NCI-H1694 treated with DMSO at 0.1 percent for 48 hours (cell line): ENCODE data around the gene BNIP5.

Experiments used
- DNase-seq: peaks from one replicate; lab custom pipeline; 2025; lab: John Stamatoyannopoulos, UW

Gene BNIP5

DNA sequence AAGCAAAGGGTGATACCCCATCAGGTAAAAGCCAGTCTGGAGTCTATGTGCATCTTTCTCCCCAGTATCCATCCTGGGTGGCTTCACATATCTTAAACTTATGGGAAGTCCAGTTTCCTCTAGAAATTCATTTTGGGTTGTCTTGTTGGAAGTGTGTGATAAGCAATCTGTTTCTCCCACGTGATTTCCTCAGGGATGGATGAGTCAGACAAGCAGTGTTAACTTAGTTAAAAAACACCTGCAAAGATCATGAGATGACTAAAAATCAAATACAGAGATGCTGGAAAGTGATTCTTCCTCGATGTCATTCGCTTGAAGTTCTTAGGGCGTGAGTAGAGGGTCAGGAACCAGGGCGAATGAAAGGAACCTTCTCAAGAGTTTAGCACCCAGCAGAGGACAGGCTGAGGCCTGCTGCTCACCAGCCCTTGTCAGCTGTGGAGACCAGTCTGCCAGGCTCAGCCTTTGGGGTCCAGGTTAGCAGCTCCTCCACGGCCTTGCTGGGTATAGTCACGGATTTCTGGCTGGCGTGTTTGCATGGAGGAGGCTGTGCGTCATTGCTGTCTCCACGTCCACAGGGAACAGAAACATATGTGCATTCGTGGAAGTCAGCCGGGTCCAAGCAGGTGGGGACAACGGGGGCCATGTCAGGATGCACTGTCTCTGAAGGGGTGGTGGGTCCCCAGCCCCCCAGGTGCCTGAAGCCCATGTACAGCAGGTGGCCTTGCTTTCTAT is 69.6 kb downstream of the BNIP5 start:
- DNase-seq: no peak
